ENCODE data around the gene OSBPL7. TPM values are rescaled to one million over a fixed set of nuclear protein-coding genes. Genes with fewer than 3 reads are reported as not detected.
"Not testable (repeated sequence)": the region's sequence is repeated elsewhere in the genome, so short reads cannot be mapped to it uniquely, and the experiment has no call there.

The OSBPL7 gene
- total and polyA plus RNA-seq, 2 donors (not counting 1 experiment from before 2014, with no cell fraction given), result 51.0 to 61.3 TPM

DNA sequence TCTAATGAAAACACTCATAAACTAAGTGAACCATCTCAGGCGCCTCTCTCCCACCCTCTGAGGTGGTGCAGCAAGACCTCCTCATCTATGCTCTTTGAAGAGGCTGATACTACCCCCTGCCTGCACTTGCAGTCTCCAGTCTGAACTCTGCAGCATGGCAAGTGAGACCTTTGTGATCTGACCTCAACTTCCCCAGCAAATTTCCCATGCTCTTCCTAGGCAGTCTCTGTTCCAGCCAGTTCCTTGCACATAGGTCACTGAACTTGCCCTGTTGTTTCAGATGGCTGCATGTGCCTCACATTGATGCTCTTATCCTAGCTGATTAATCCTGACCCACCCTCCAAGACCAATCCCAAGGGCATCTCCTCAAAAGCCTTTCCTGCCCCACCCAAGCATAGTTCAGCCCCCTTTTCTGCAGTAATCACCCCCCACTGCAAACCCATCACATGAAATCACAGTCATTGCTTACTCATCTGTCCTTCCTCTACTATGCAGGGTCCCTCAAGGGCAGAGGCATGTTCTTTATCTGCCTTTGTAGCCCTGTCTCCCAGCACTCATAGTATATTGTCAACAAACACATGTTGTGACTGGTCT is 46.5 kb downstream of the OSBPL7 start:
- 89% methylated on average over 1 of the region's 1 CpG for WGBS (ENCODE audit: insufficient coverage)
- no peak for ATAC-seq (ENCODE audit: low read depth)
- H3K4me3 Mint-ChIP-seq, result no peak overlapping the region
- no peak for DNase-seq
- H3K9me3 Mint-ChIP-seq (ENCODE audit: insufficient read depth), result no peaks in the 10 kb centered on the region
- peaks cover 0 to 44% (median 23%) of the 10 kb centered on the region in 4 experiments for H3K27me3 ChIP-seq (replicated peaks in 1 of 4; ENCODE audit: control extremely low read depth in 1 of 4, control insufficient read depth in 3 of 4, insufficient read depth in 4 of 4, low read length in 3 of 4)
- POLR2A ChIA-PET, result no interaction called here
- no peaks in the 10 kb centered on the region for H3K79me2 ChIP-seq (ENCODE audit: control insufficient read depth, insufficient read depth, low read length)
- TF ChIP-seq, protein P1, sequence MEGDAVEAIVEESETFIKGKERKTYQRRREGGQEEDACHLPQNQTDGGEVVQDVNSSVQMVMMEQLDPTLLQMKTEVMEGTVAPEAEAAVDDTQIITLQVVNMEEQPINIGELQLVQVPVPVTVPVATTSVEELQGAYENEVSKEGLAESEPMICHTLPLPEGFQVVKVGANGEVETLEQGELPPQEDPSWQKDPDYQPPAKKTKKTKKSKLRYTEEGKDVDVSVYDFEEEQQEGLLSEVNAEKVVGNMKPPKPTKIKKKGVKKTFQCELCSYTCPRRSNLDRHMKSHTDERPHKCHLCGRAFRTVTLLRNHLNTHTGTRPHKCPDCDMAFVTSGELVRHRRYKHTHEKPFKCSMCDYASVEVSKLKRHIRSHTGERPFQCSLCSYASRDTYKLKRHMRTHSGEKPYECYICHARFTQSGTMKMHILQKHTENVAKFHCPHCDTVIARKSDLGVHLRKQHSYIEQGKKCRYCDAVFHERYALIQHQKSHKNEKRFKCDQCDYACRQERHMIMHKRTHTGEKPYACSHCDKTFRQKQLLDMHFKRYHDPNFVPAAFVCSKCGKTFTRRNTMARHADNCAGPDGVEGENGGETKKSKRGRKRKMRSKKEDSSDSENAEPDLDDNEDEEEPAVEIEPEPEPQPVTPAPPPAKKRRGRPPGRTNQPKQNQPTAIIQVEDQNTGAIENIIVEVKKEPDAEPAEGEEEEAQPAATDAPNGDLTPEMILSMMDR (IDR thresholded peaks at IDR 0.05), result no peak
- TF ChIP-seq EZH2 (IDR thresholded peaks at IDR 0.05; ENCODE audit: borderline replicate concordance, insufficient read depth, low read depth, low read length, poor library complexity, severe bottlenecking), result no peak
- no peak overlapping the region for H3K27ac ChIP-seq (ENCODE audit: low read length in 2 of 2)
- H3K27me3 Mint-ChIP-seq, result peaks cover 50% of the 10 kb centered on the region
- H3K4me2 ChIP-seq (replicated peaks; ENCODE audit: low read depth, low read length, poor library complexity, severe bottlenecking), result no peak overlapping the region
- H3K4me1 ChIP-seq (ENCODE audit: control insufficient read depth in 2 of 2, insufficient read depth in 2 of 2, low read length in 2 of 2), result no peaks in the 10 kb centered on the region
- no peaks in the 10 kb centered on the region for H3K4me1 Mint-ChIP-seq
- CTCF ChIA-PET, result interaction anchor here (1.1 to 2.1 kb wide), 3 partner anchors 76 to 114 kb away, joined by 3 to 5 read pairs (median 5); no protein-coding TSS in a partner anchor
- H2AFZ ChIP-seq (ENCODE audit: insufficient read depth, low read depth, low read length, poor library complexity, severe bottlenecking), result no peak overlapping the region
- no peak overlapping the region for H3K9ac ChIP-seq (ENCODE audit: low read length)
- H3K9me3 ChIP-seq (ENCODE audit: control extremely low read depth in 1 of 3, control insufficient read depth in 2 of 3, insufficient read depth in 1 of 3, low read length in 2 of 3), result peaks cover 2 to 15% (median 8%) of the 10 kb centered on the region in 3 donors
- intact Hi-C loops (cut with micrococcal nuclease), result no loop called here
- no peaks in the 10 kb centered on the region for H3K36me3 ChIP-seq (replicated peaks in 1 of 2; ENCODE audit: control extremely low read depth in 1 of 2, control insufficient read depth in 1 of 2, extremely low read depth in 1 of 2, insufficient read depth in 2 of 2, low read length in 1 of 2)
- H3K27ac Mint-ChIP-seq, result no peak overlapping the region
- H3K4me3 ChIP-seq (ENCODE audit: control extremely low read depth in 1 of 5, extremely low read depth in 1 of 5, insufficient read depth in 1 of 5, low read depth in 2 of 5, low read length in 4 of 5), result no peak overlapping the region
- no peaks in the 10 kb centered on the region for H4K20me1 ChIP-seq (ENCODE audit: control insufficient read depth, insufficient read depth, low read length, poor library complexity, severe bottlenecking)

DNA sequence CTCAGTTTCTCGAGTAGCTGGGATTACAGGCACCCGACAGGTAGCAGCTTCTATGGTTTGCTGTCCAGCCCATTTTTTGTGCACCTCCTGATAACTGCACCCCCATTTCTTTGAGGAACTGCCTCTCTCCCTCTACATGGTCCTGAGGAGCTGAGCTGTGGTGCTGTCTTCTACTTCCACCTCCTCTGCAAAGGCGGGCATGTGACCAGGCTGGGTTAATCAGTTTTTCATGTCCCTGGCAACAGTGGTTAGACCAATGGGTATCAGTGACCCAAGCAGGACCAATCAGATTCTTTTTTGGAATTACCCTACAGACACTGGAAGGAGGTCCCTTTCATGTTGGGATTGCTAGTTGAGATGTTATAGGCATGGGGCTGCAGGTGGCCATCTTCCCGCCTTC is 47.3 kb downstream of the OSBPL7 start:
- Histone ChIP-seq H3K27me3 (replicated peaks in 1 of 4; ENCODE audit: control extremely low read depth in 1 of 4, control insufficient read depth in 3 of 4, insufficient read depth in 4 of 4, low read length in 3 of 4) (peaks cover 0 to 44% (median 23%) of the 10 kb centered on the region in 4 experiments), H3K9ac (ENCODE audit: low read length) (no peak overlapping the region), H3K4me3 (ENCODE audit: control extremely low read depth in 1 of 5, extremely low read depth in 1 of 5, insufficient read depth in 1 of 5, low read depth in 2 of 5, low read length in 4 of 5) (no peak overlapping the region), H3K79me2 (ENCODE audit: control insufficient read depth, insufficient read depth, low read length) (no peaks in the 10 kb centered on the region), H3K4me2 (replicated peaks; ENCODE audit: low read depth, low read length, poor library complexity, severe bottlenecking) (no peak overlapping the region), H3K27ac (ENCODE audit: low read length in 2 of 2) (no peak overlapping the region), H3K36me3 (replicated peaks in 1 of 2; ENCODE audit: control extremely low read depth in 1 of 2, control insufficient read depth in 1 of 2, extremely low read depth in 1 of 2, insufficient read depth in 2 of 2, low read length in 1 of 2) (no peaks in the 10 kb centered on the region), H3K4me1 (ENCODE audit: control insufficient read depth in 2 of 2, insufficient read depth in 2 of 2, low read length in 2 of 2) (no peaks in the 10 kb centered on the region), H4K20me1 (ENCODE audit: control insufficient read depth, insufficient read depth, low read length, poor library complexity, severe bottlenecking) (no peaks in the 10 kb centered on the region), H3K9me3 (ENCODE audit: control extremely low read depth in 1 of 3, control insufficient read depth in 2 of 3, insufficient read depth in 1 of 3, low read length in 2 of 3) (peaks cover 2 to 15% (median 8%) of the 10 kb centered on the region in 3 donors), H2AFZ (ENCODE audit: insufficient read depth, low read depth, low read length, poor library complexity, severe bottlenecking) (no peak overlapping the region)
- Mint-ChIP-seq H3K9me3 (ENCODE audit: insufficient read depth) (no peaks in the 10 kb centered on the region), H3K4me3 (no peak overlapping the region), H3K4me1 (no peaks in the 10 kb centered on the region), H3K27ac (no peak overlapping the region), H3K27me3 (peaks cover 51% of the 10 kb centered on the region)
- ChIA-PET CTCF (interaction anchor here (0.9 to 2.1 kb wide), 3 partner anchors 28 to 109 kb away, joined by 3 to 5 read pairs (median 3); no protein-coding TSS in a partner anchor), POLR2A (no interaction called here)
- ATAC-seq (ENCODE audit: low read depth) (no peak), DNase-seq (no peak)
- 63% methylated on average over 4 of the region's 4 CpGs for WGBS (ENCODE audit: insufficient coverage)
- intact Hi-C loops (cut with micrococcal nuclease), result no loop called here
- TF ChIP-seq, protein P1 (IDR thresholded peaks at IDR 0.05), result no peak
- TF ChIP-seq EZH2 (IDR thresholded peaks at IDR 0.05; ENCODE audit: borderline replicate concordance, insufficient read depth, low read depth, low read length, poor library complexity, severe bottlenecking), result no peak

DNA sequence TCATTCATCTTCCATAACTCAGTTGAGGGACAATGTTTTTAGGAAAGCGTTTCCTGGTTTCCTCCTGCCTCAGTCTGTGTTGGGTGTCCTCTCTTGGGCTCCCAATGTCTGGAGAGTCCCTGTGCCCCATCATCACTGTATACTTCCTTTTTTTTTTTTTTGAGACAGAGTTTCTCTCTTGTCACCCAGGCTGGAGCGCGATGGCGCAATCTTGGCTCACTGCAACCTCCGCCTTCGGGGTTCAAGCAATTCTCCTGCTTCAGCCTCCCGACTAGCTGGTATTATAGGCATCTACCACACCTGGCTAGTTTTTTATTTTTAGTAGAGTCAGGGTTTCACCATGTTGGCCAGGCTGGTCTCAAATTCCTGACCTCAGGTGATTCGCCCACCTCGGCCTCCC is 47.9 kb downstream of the OSBPL7 start:
- H3K4me1 ChIP-seq (ENCODE audit: control insufficient read depth in 2 of 2, insufficient read depth in 2 of 2, low read length in 2 of 2); intact Hi-C loops (cut with micrococcal nuclease); H3K36me3 ChIP-seq (replicated peaks in 1 of 2; ENCODE audit: control extremely low read depth in 1 of 2, control insufficient read depth in 1 of 2, extremely low read depth in 1 of 2, insufficient read depth in 2 of 2, low read length in 1 of 2); H3K9me3 Mint-ChIP-seq (ENCODE audit: insufficient read depth); H3K79me2 ChIP-seq (ENCODE audit: control insufficient read depth, insufficient read depth, low read length); DNase-seq; H2AFZ ChIP-seq (ENCODE audit: insufficient read depth, low read depth, low read length, poor library complexity, severe bottlenecking); H3K27ac ChIP-seq (ENCODE audit: low read length in 2 of 2); H4K20me1 ChIP-seq (ENCODE audit: control insufficient read depth, insufficient read depth, low read length, poor library complexity, severe bottlenecking); H3K9ac ChIP-seq (ENCODE audit: low read length); H3K27ac Mint-ChIP-seq; H3K4me3 ChIP-seq (ENCODE audit: control extremely low read depth in 1 of 5, extremely low read depth in 1 of 5, insufficient read depth in 1 of 5, low read depth in 2 of 5, low read length in 4 of 5); POLR2A ChIA-PET; H3K4me3 Mint-ChIP-seq; H3K4me1 Mint-ChIP-seq; ATAC-seq (ENCODE audit: low read depth); H3K4me2 ChIP-seq (replicated peaks; ENCODE audit: low read depth, low read length, poor library complexity, severe bottlenecking): not testable (repeated sequence)
- H3K27me3 Mint-ChIP-seq, result peaks cover 54% of the 10 kb centered on the region
- no CpG with 5 or more reads among the region's 9 CpGs for WGBS (ENCODE audit: insufficient coverage)
- Histone ChIP-seq H3K27me3 (replicated peaks in 1 of 4; ENCODE audit: control extremely low read depth in 1 of 4, control insufficient read depth in 3 of 4, insufficient read depth in 4 of 4, low read length in 3 of 4) (peaks cover 0 to 44% (median 23%) of the 10 kb centered on the region in 4 experiments), H3K9me3 (ENCODE audit: control extremely low read depth in 1 of 3, control insufficient read depth in 2 of 3, insufficient read depth in 1 of 3, low read length in 2 of 3) (peaks cover 2 to 15% (median 8%) of the 10 kb centered on the region in 3 donors)
- CTCF ChIA-PET, result interaction anchor here (0.5 to 2.1 kb wide), 5 partner anchors 9 to 109 kb away, joined by 3 to 5 read pairs (median 3); partner anchors contain the start of gene TBX21
